Measurements from ENCODE around the gene BMAL1.
A peak's percentile ranks its signal among the peaks of the same experiment; 100 is the strongest.

BMAL1 gene

GRCh38 chr11:13339195-13340153 is 61.9 kb downstream of the BMAL1 start:
- peak; percentile 44 for DNase-seq (ENCODE audit: low read depth, low spot score)

GRCh38 chr11:13341026-13341425 is 63.4 kb downstream of the BMAL1 start:
- DNase-seq (ENCODE audit: low read depth, low spot score): no peak

- DNase-seq (ENCODE audit: low read depth, low spot score): no peak
Observed at GRCh38 chr11:13343067-13343466, 65.5 kb downstream of the BMAL1 start.

GRCh38 chr11:13343931-13344717 is 66.5 kb downstream of the BMAL1 start:
- peak; percentile 62 for DNase-seq (ENCODE audit: low read depth, low spot score)

GRCh38 chr11:13344818-13345217 is 67.2 kb downstream of the BMAL1 start:
- no peak for DNase-seq (ENCODE audit: low read depth, low spot score)

- DNase-seq (ENCODE audit: low read depth, low spot score): no peak
Observed at GRCh38 chr11:13346470-13346869, 68.9 kb downstream of the BMAL1 start.

- DNase-seq (ENCODE audit: low read depth, low spot score): no peak
Observed at GRCh38 chr11:13347901-13348300, 70.3 kb downstream of the BMAL1 start.

GRCh38 chr11:13348305-13348704 is 70.7 kb downstream of the BMAL1 start:
- DNase-seq (ENCODE audit: low read depth, low spot score): no peak

- no peak for DNase-seq (ENCODE audit: low read depth, low spot score)
Observed at GRCh38 chr11:13349046-13349445, 71.5 kb downstream of the BMAL1 start.

GRCh38 chr11:13349581-13349980 is 72.0 kb downstream of the BMAL1 start:
- DNase-seq (ENCODE audit: low read depth, low spot score): no peak

GRCh38 chr11:13352711-13353110 is 75.1 kb downstream of the BMAL1 start:
- DNase-seq (ENCODE audit: low read depth, low spot score): no peak

- no peak for DNase-seq (ENCODE audit: low read depth, low spot score)
Observed at GRCh38 chr11:13354335-13354734, 76.7 kb downstream of the BMAL1 start.

- DNase-seq (ENCODE audit: low read depth, low spot score): no peak
Observed at GRCh38 chr11:13355191-13355590, 77.6 kb downstream of the BMAL1 start.

GRCh38 chr11:13357232-13357631 is 79.6 kb downstream of the BMAL1 start:
- DNase-seq (ENCODE audit: low read depth, low spot score): no peak

- DNase-seq (ENCODE audit: low read depth, low spot score): no peak
Observed at GRCh38 chr11:13358596-13359270, 81.1 kb downstream of the BMAL1 start.

- no peak for DNase-seq (ENCODE audit: low read depth, low spot score)
Observed at GRCh38 chr11:13362596-13363109, 85.1 kb downstream of the BMAL1 start.

GRCh38 chr11:13364388-13364787 is 86.8 kb downstream of the BMAL1 start:
- DNase-seq (ENCODE audit: low read depth, low spot score): no peak

- DNase-seq (ENCODE audit: low read depth, low spot score): no peak
Observed at GRCh38 chr11:13366266-13367026, 88.9 kb downstream of the BMAL1 start.

GRCh38 chr11:13367115-13367514 is 89.5 kb downstream of the BMAL1 start:
- DNase-seq (ENCODE audit: low read depth, low spot score): no peak

- no peak for DNase-seq (ENCODE audit: low read depth, low spot score)
Observed at GRCh38 chr11:13368041-13368446, 90.5 kb downstream of the BMAL1 start.

- DNase-seq (ENCODE audit: low read depth, low spot score): no peak
Observed at GRCh38 chr11:13373216-13373615, 95.6 kb downstream of the BMAL1 start.
